ENCODE measurements around the gene MYH9.
"Not testable (repeated sequence)": the region's sequence is repeated elsewhere in the genome, so short reads cannot be mapped to it uniquely, and the experiment has no call there.

The MYH9 gene

GRCh38 chr22:36387959-36388726, at the start of gene MYH9:
Gene MYH9 (minus strand): TSS chr22:36387967. CDS start chr22:36349236, 38,731 bp downstream.
- peak; percentile 99 for DNase-seq

GRCh38 chr22:36435516-36436415, 48.0 kb upstream of the MYH9 start:
- DNase-seq, result peak; percentile 41 to 44

GRCh38 chr22:36433318-36434231, 45.8 kb upstream of the MYH9 start:
- no peak for DNase-seq

GRCh38 chr22:36432592-36433317, 45.0 kb upstream of the MYH9 start:
- no peak for DNase-seq

- no peak for DNase-seq
These were observed 44.2 kb upstream of the MYH9 start for GRCh38 chr22:36431977-36432376.

- DNase-seq, result no peak
These were observed 43.1 kb upstream of the MYH9 start for GRCh38 chr22:36430863-36431262.

- not testable (repeated sequence) for DNase-seq
These were observed 40.2 kb upstream of the MYH9 start for GRCh38 chr22:36427952-36428351.

GRCh38 chr22:36425977-36426523, 38.3 kb upstream of the MYH9 start:
- DNase-seq, result no peak

GRCh38 chr22:36424901-36425579, 37.3 kb upstream of the MYH9 start:
- no peak for DNase-seq

- not testable (repeated sequence) for DNase-seq
These were observed 36.7 kb upstream of the MYH9 start for GRCh38 chr22:36424466-36424865.

GRCh38 chr22:36423461-36424404, 36.0 kb upstream of the MYH9 start:
- DNase-seq, result no peak

GRCh38 chr22:36422287-36423014, 34.7 kb upstream of the MYH9 start:
- no peak for DNase-seq

GRCh38 chr22:36419912-36420882, 32.4 kb upstream of the MYH9 start:
- no peak for DNase-seq

GRCh38 chr22:36419177-36419911, 31.6 kb upstream of the MYH9 start:
- no peak for DNase-seq

GRCh38 chr22:36417281-36417686, 29.5 kb upstream of the MYH9 start:
- DNase-seq, result no peak

GRCh38 chr22:36415415-36416168, 27.8 kb upstream of the MYH9 start:
- DNase-seq, result no peak

Data from stimulated activated CD4-positive, alpha-beta T cell treated with anti-CD3 and anti-CD28 coated beads, Interleukin-2, amount 100 ng/mL, for 48 hours (primary cell).